Testis (tissue), 2 donors: ENCODE data around the gene C16orf54.

ENCODE experiments used
- POLR2A ChIP-seq: fragments of 450-650 bp; IDR thresholded peaks from one replicate; pipeline ENCODE4 v1.6.1; 2017; ENCODE audit warnings: antibody characterized with exemption, mild to moderate bottlenecking, moderate library complexity
- TF ChIP-seq, protein P1 (sequence below), 3 experiments: fragments of 450-650 bp in 2 of 3; fragments of 200-600 bp in 1 of 3; sonication (generic) in 1 of 3; IDR thresholded peaks; one replicate each; pipeline ENCODE4 v1.5.1; 2016 to 2019; ENCODE audit warnings: antibody characterized with exemption in 3 of 3, mild to moderate bottlenecking in 2 of 3, moderate library complexity in 1 of 3

DNA sequence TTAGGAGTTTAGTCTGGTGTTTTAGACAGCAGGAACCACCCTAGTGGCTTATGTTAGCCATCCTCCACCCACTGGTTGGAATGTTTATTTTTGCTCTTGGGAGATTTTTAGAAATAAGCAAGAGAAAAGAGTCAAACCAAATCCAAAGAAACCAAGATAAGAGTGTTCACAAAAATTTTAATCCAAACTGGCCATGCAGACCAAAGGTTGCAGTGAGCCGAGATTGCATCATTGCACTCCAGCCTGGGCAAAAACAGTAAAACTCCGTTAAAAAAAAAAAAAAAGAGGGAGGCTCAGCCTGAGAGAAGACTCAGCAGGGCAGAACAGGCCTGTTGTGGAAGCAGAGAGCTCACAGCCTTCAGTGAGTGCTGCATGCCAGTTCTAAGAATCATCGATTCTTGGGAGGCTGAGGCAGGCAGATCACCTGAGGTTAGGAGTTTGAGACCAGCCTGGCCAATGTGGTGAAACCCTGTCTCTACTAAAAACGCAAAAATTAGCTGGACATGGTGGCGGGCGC, 12.2 kb upstream of the C16orf54 start:
- TF ChIP-seq, protein P1, sequence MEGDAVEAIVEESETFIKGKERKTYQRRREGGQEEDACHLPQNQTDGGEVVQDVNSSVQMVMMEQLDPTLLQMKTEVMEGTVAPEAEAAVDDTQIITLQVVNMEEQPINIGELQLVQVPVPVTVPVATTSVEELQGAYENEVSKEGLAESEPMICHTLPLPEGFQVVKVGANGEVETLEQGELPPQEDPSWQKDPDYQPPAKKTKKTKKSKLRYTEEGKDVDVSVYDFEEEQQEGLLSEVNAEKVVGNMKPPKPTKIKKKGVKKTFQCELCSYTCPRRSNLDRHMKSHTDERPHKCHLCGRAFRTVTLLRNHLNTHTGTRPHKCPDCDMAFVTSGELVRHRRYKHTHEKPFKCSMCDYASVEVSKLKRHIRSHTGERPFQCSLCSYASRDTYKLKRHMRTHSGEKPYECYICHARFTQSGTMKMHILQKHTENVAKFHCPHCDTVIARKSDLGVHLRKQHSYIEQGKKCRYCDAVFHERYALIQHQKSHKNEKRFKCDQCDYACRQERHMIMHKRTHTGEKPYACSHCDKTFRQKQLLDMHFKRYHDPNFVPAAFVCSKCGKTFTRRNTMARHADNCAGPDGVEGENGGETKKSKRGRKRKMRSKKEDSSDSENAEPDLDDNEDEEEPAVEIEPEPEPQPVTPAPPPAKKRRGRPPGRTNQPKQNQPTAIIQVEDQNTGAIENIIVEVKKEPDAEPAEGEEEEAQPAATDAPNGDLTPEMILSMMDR (IDR thresholded peaks at IDR 0.05), result no peak
- TF ChIP-seq POLR2A, result no peak
